H1 (cell line): Measurements from ENCODE around the gene CCK. TPM values are rescaled to one million over a fixed set of nuclear protein-coding genes. Genes with fewer than 3 reads are reported as not detected.

ENCODE experiments used
- CTCF ChIA-PET: fragments of 300-600 bp; sonication (Branson Sonifier 250); formaldehyde crosslinking; loops from one replicate; lab custom pipeline; 2021; ENCODE audit not compliant: partially characterized antibody; lab: Charles Lee
- POLR2A ChIA-PET: fragments of 300-600 bp; sonication (Branson Sonifier 250); formaldehyde crosslinking; loops from one replicate; lab custom pipeline; 2021; ENCODE audit warnings: inconsistent platforms; ENCODE audit not compliant: partially characterized antibody; lab: Charles Lee
- DNase-seq, 2 experiments: peaks; one replicate each; pipeline versions ENCODE4 v3.0.0 to v3.0.0-alpha.2; 2010 to 2022; ENCODE audit warnings: low spot score in 2 of 2, low read depth in 1 of 2, mixed read lengths in 1 of 2
- FAIRE-seq: peaks from 2 replicates; lab custom pipeline; 2011; peaks lifted over from hg19 to GRCh38; lab: Jason Lieb, UNC
- H2AFZ ChIP-seq: 2 replicates; pipeline ENCODE4 v1.8.1; 2012; ENCODE audit warnings: low read length, inconsistent platforms
- H2AK5ac ChIP-seq: 2 replicates; pipeline ENCODE4 v1.6.1; 2013; ENCODE audit warnings: low read depth, low read length
- H2BK120ac ChIP-seq: replicated peaks from 2 replicates; pipeline ENCODE3; 2013; ENCODE audit warnings: low read depth, low read length, inconsistent platforms
- H2BK12ac ChIP-seq: 2 replicates; pipeline ENCODE4 v1.6.1; 2013; ENCODE audit warnings: low read depth, low read length
- H2BK15ac ChIP-seq: 2 replicates; pipeline ENCODE4 v1.6.1; 2013; ENCODE audit warnings: low read length
- H2BK20ac ChIP-seq: 2 replicates; pipeline ENCODE4 v1.6.1; 2013; ENCODE audit warnings: low read length
- H2BK5ac ChIP-seq: 2 replicates; pipeline ENCODE4 v1.6.1; 2013; ENCODE audit warnings: low read depth, low read length
- H3K14ac ChIP-seq: 2 replicates; pipeline ENCODE4 v1.6.1; 2013; ENCODE audit warnings: inconsistent platforms; ENCODE audit not compliant: insufficient read length
- H3K18ac ChIP-seq: 2 replicates; pipeline ENCODE4 v1.6.1; 2013; ENCODE audit warnings: low read length; ENCODE audit errors: extremely low read depth
- H3K23ac ChIP-seq: 2 replicates; pipeline ENCODE4 v1.6.1; 2013; ENCODE audit warnings: inconsistent platforms; ENCODE audit not compliant: insufficient read length
- H3K23me2 ChIP-seq: 2 replicates; pipeline ENCODE4 v1.6.1; 2013; ENCODE audit warnings: low read depth, low read length
- H3K27ac ChIP-seq: 2 replicates; pipeline ENCODE4 v1.6.1; 2011; ENCODE audit warnings: low read depth, low read length, inconsistent platforms
- H3K27me3 ChIP-seq, 4 experiments: replicated peaks in 1 of 4; 1 replicate in 1 of 4; 2 replicates in 3 of 4; pipeline versions ENCODE4 v1.6.1 to v1.8.1; 2011 to 2013; ENCODE audit warnings: low read length in 3 of 4, mild to moderate bottlenecking in 3 of 4, inconsistent platforms in 2 of 4, mixed read lengths in 2 of 4, moderate library complexity in 1 of 4; ENCODE audit not compliant: control insufficient read depth in 3 of 4, insufficient read depth in 3 of 4; ENCODE audit errors: extremely low read depth in 1 of 4
- H3K36me3 ChIP-seq, 4 experiments: 2 replicates each; pipeline versions ENCODE4 v1.6.1 to v1.8.1; 2011 to 2013; ENCODE audit warnings: mild to moderate bottlenecking in 4 of 4, low read length in 3 of 4, moderate library complexity in 2 of 4, control low read depth in 1 of 4, inconsistent platforms in 1 of 4; ENCODE audit not compliant: insufficient read depth in 4 of 4, control insufficient read depth in 2 of 4
- H3K4ac ChIP-seq: replicated peaks from 2 replicates; pipeline ENCODE3; 2013; ENCODE audit warnings: low read length, low read depth, mixed read lengths, inconsistent platforms; ENCODE audit not compliant: insufficient read length
- H3K4me1 ChIP-seq, 4 experiments: replicated peaks in 1 of 4; 1 replicate in 1 of 4; 2 replicates in 3 of 4; pipeline versions ENCODE4 v1.6.1 to v1.8.1; 2011 to 2013; ENCODE audit warnings: low read length in 3 of 4, inconsistent platforms in 2 of 4, mixed read lengths in 1 of 4; ENCODE audit not compliant: insufficient read depth in 4 of 4, control insufficient read depth in 3 of 4
- H3K4me2 ChIP-seq, 2 experiments: 2 replicates each; pipeline versions ENCODE4 v1.6.1 to v1.8.1; 2011 to 2013; ENCODE audit warnings: low read depth in 2 of 2, low read length in 2 of 2, control low read depth in 1 of 2, inconsistent platforms in 1 of 2, mild to moderate bottlenecking in 1 of 2; ENCODE audit not compliant: insufficient read depth in 1 of 2
- H3K4me3 ChIP-seq, 4 experiments: fragments of 200-600, 300-600 bp in 1 of 4; sonication (generic), shearing (Covaris generic), sonication (Bioruptor Twin) in 1 of 4; 2 replicates each; pipeline versions ENCODE4 v1.5.1 to v1.8.1; 2011 to 2016; ENCODE audit warnings: low read length in 4 of 4, low read depth in 3 of 4, control low read depth in 2 of 4, inconsistent platforms in 2 of 4, mild to moderate bottlenecking in 2 of 4, mixed read lengths in 1 of 4, moderate library complexity in 1 of 4; ENCODE audit not compliant: insufficient read depth in 2 of 4; ENCODE audit errors: extremely low read depth in 1 of 4
- H3K56ac ChIP-seq: replicated peaks from 2 replicates; pipeline ENCODE3; 2013; ENCODE audit warnings: low read depth, mild to moderate bottlenecking, mixed read lengths, low read length, inconsistent platforms; ENCODE audit not compliant: insufficient read length
- H3K79me1 ChIP-seq: 2 replicates; pipeline ENCODE4 v1.6.1; 2013; ENCODE audit warnings: low read depth, low read length, control low read depth
- H3K79me2 ChIP-seq, 2 experiments: 2 replicates each; pipeline versions ENCODE4 v1.6.1 to v1.8.1; 2012 to 2013; ENCODE audit warnings: low read length in 2 of 2, mild to moderate bottlenecking in 2 of 2, inconsistent platforms in 1 of 2; ENCODE audit not compliant: insufficient read depth in 2 of 2, control insufficient read depth in 1 of 2
- H3K9ac ChIP-seq, 4 experiments: replicated peaks in 1 of 4; 1 replicate in 1 of 4; 2 replicates in 3 of 4; pipeline versions ENCODE4 v1.6.1 to v1.8.1; 2011 to 2013; ENCODE audit warnings: low read depth in 3 of 4, low read length in 3 of 4, control low read depth in 2 of 4, mild to moderate bottlenecking in 2 of 4, moderate library complexity in 2 of 4, inconsistent platforms in 1 of 4; ENCODE audit errors: extremely low read depth in 1 of 4
- H3K9me3 ChIP-seq, 2 experiments: 2 replicates each; pipeline versions ENCODE4 v1.6.1 to v1.8.1; 2012 to 2013; ENCODE audit warnings: mild to moderate bottlenecking in 2 of 2, moderate library complexity in 2 of 2, control low read depth in 1 of 2, inconsistent platforms in 1 of 2, low read depth in 1 of 2, low read length in 1 of 2, mixed read lengths in 1 of 2; ENCODE audit not compliant: insufficient read depth in 2 of 2
- H4K20me1 ChIP-seq, 2 experiments: replicated peaks in 1 of 2; 2 replicates each; pipeline versions ENCODE3 to v1.8.1; 2011 to 2013; ENCODE audit warnings: inconsistent platforms in 2 of 2, low read length in 2 of 2, mild to moderate bottlenecking in 1 of 2; ENCODE audit not compliant: insufficient read depth in 2 of 2, control insufficient read depth in 1 of 2
- H4K5ac ChIP-seq: 2 replicates; pipeline ENCODE4 v1.6.1; 2013; ENCODE audit warnings: low read length, low read depth, mixed read lengths, inconsistent platforms; ENCODE audit not compliant: insufficient read length
- H4K8ac ChIP-seq: 2 replicates; pipeline ENCODE4 v1.8.0; 2013; ENCODE audit warnings: mild to moderate bottlenecking, moderate library complexity, low read length, inconsistent platforms; ENCODE audit not compliant: insufficient read depth; ENCODE audit errors: extremely low read depth
- H4K91ac ChIP-seq: replicated peaks from 2 replicates; pipeline ENCODE3; 2013; ENCODE audit warnings: low read length, mixed read lengths, inconsistent platforms; ENCODE audit not compliant: insufficient read length
- CBX8 ChIP-seq: fragments of 300-800, 300-1000 bp; sonication (generic); IDR thresholded peaks from 2 replicates; pipeline ENCODE4 v1.7.1; 2016; ENCODE audit warnings: low read depth, low read length, borderline replicate concordance
- CEBPB ChIP-seq: IDR thresholded peaks from 2 replicates; pipeline ENCODE4 v1.6.1; 2012; ENCODE audit warnings: low read depth, low read length
- CHD1 ChIP-seq: IDR thresholded peaks from 2 replicates; pipeline ENCODE4 v1.6.1; 2012; ENCODE audit warnings: low read depth, low read length, improper control_type of control experiment
- CREB1 ChIP-seq: IDR thresholded peaks from 2 replicates; pipeline ENCODE4 v1.6.1; 2012; ENCODE audit warnings: inconsistent platforms
- EGR1 ChIP-seq: IDR thresholded peaks from 2 replicates; pipeline ENCODE4 v1.6.1; 2011; ENCODE audit warnings: low read depth, low read length, borderline replicate concordance
- FOSL1 ChIP-seq: IDR thresholded peaks from 2 replicates; pipeline ENCODE4 v1.6.1; 2011; ENCODE audit warnings: mild to moderate bottlenecking, low read depth, low read length, moderate library complexity; ENCODE audit not compliant: insufficient read depth
- NANOG ChIP-seq: IDR thresholded peaks from 2 replicates; pipeline ENCODE4 v1.6.1; 2011; ENCODE audit warnings: low read length, low read depth, mild to moderate bottlenecking, inconsistent platforms; ENCODE audit not compliant: insufficient read depth, poor library complexity, severe bottlenecking
- POLR2A ChIP-seq, 2 experiments: IDR thresholded peaks; 1 replicate in 1 of 2; 2 replicates in 1 of 2; pipeline ENCODE4 v1.6.1; 2011; ENCODE audit warnings: low read depth in 2 of 2, low read length in 2 of 2, mild to moderate bottlenecking in 2 of 2; ENCODE audit errors: control extremely low read depth in 1 of 2
- SIN3A ChIP-seq, 2 experiments: IDR thresholded peaks in 1 of 2; conservative IDR thresholded peaks in 1 of 2; 2 replicates each; pipeline ENCODE4 v1.6.1; 2011 to 2012; ENCODE audit warnings: low read length in 2 of 2, improper control_type of control experiment in 1 of 2, low read depth in 1 of 2, mild to moderate bottlenecking in 1 of 2
- SIRT6 ChIP-seq: IDR thresholded peaks from one replicate; pipeline ENCODE4 v1.7.1; 2012; ENCODE audit warnings: low read length, inconsistent platforms
- TBP ChIP-seq: IDR thresholded peaks from 2 replicates; pipeline ENCODE4 v1.6.1; 2011; ENCODE audit warnings: low read depth, low read length, improper control_type of control experiment
- USF2 ChIP-seq: IDR thresholded peaks from 2 replicates; pipeline ENCODE4 v1.6.1; 2011; ENCODE audit warnings: low read length, improper control_type of control experiment
- WGBS, 2 experiments: shearing (Covaris generic) in 1 of 2; methylation state at CpG; one replicate each; pipeline versions ENCODE4 v1.1.6 to v1.1.7; 2013 to 2015; ENCODE audit warnings: low lambda C conversion rate in 2 of 2, mixed read lengths in 2 of 2, inconsistent platforms in 1 of 2, low coverage in 1 of 2, missing lambda C conversion rate in 1 of 2; ENCODE audit not compliant: insufficient replicate concordance in 2 of 2, insufficient coverage in 1 of 2, insufficient read length in 1 of 2; ENCODE audit errors: extremely low coverage in 1 of 2, missing lambda C conversion rate in 1 of 2; 5-methylcytosine and 5-hydroxymethylcytosine counted together
- polyA plus RNA-seq, 7 experiments: library from polyadenylated mRNA; depleted of rRNA in 3 of 7; stranded (reverse) in 5 of 7; unstranded in 2 of 7; fragments of >200 nt in 5 of 7; fragments of 200-250 nt in 2 of 7; gene quantifications; 1 replicate in 5 of 7; 2 replicates in 1 of 7; 4 replicates in 1 of 7; pipeline versions ENCODE4 v1.2.1 to v1.2.3, GENCODE V29; 2011 to 2013; ENCODE audit warnings: missing spikeins in 2 of 7, mixed read lengths in 2 of 7
- total RNA-seq: library from RNA; stranded (reverse); fragmentation: NEBNext Ultra II Directional; extraction: Animal tissue kit (Norgen Biotek cat#: 25700); gene quantifications from 2 replicates; pipeline ENCODE4 v1.2.1, GENCODE V29; 2021

CCK gene
- total and polyA plus RNA-seq, 2 of the 8 experiments (the other 6 are each of a cell fraction or from before 2014, with no cell fraction given) = 0.99 to 2.8 TPM

- Histone ChIP-seq H2BK20ac (no peak overlapping the region), H3K79me1 (no peaks in the 10 kb centered on the region), H2BK5ac (no peak overlapping the region), H4K5ac (no peak overlapping the region), H4K91ac (no peak overlapping the region), H2BK15ac (no peak overlapping the region), H2AFZ (no peak overlapping the region), H3K4ac (no peak overlapping the region), H3K4me2 (no peak overlapping the region), H3K23ac (no peak overlapping the region), H3K27me3 (no peaks in the 10 kb centered on the region), H3K79me2 (no peaks in the 10 kb centered on the region), H3K4me1 (no peaks in the 10 kb centered on the region), H2BK120ac (no peak overlapping the region), H2BK12ac (no peak overlapping the region), H3K4me3 (no peak overlapping the region), H3K27ac (no peak overlapping the region), H4K8ac (no peak overlapping the region), H3K23me2 (no peaks in the 10 kb centered on the region), H3K56ac (no peak overlapping the region), H3K14ac (no peak overlapping the region), H2AK5ac (no peak overlapping the region), H4K20me1 (no peaks in the 10 kb centered on the region), H3K9ac (no peak overlapping the region), H3K36me3 (no peaks in the 10 kb centered on the region), H3K18ac (no peak overlapping the region), H3K9me3 (peaks cover 19 to 22% of the 10 kb centered on the region in 2 experiments)
- FAIRE-seq = no peak
- POLR2A ChIA-PET = no interaction called here
- DNase-seq = no peak
- 83% methylated on average over 3 of the region's 3 CpGs; no CpG with 5 or more reads in 1 of the 2 experiments for WGBS, 2 experiments
- CTCF ChIA-PET = no interaction called here
- no peak for TF ChIP-seq TBP
- TF ChIP-seq CHD1 = no peak
- no peak for TF ChIP-seq NANOG
- TF ChIP-seq POLR2A (IDR thresholded peaks at IDR 0.05; ENCODE audit: control extremely low read depth in 1 of 2, low read depth in 2 of 2, low read length in 2 of 2) = no peak
- TF ChIP-seq USF2 = no peak
- TF ChIP-seq FOSL1 = no peak
- TF ChIP-seq CEBPB = no peak
- TF ChIP-seq CREB1 = no peak
- TF ChIP-seq SIN3A (conservative IDR thresholded peaks at IDR 0.05 in 1 of 2, IDR thresholded peaks at IDR 0.05 in 1 of 2; ENCODE audit: low read depth in 1 of 2, low read length in 2 of 2) = no peak
- TF ChIP-seq EGR1 = no peak
- no peak for TF ChIP-seq CBX8
- no peak for TF ChIP-seq SIRT6
Observed at GRCh38 chr3:42276141-42277132, 10.5 kb upstream of the CCK start.
